Fibroblast of lung (primary cell): ENCODE data around the gene AKAP13. TPM values are rescaled to one million over a fixed set of nuclear protein-coding genes. Genes with fewer than 3 reads are reported as not detected.

Experiments
- DNase-seq, 2 donors: peaks; one replicate each; pipeline versions ENCODE4 v3.0.0 to v3.0.0-alpha.2; 2010; ENCODE audit warnings: low read depth in 2 of 2
- H2AFZ ChIP-seq: 2 replicates; pipeline ENCODE4 v1.5.1; 2012; ENCODE audit warnings: low read length, control low read depth, inconsistent platforms
- H3K27ac ChIP-seq: 2 replicates; pipeline ENCODE4 v1.5.1; 2011; ENCODE audit warnings: low read length, control low read depth; ENCODE audit not compliant: insufficient read depth
- H3K27me3 ChIP-seq: 2 replicates; pipeline ENCODE4 v1.5.1; 2011; ENCODE audit warnings: mild to moderate bottlenecking, low read length; ENCODE audit not compliant: control insufficient read depth, insufficient read depth
- H3K36me3 ChIP-seq: 2 replicates; pipeline ENCODE4 v1.5.1; 2011; ENCODE audit warnings: low read length; ENCODE audit not compliant: control insufficient read depth, insufficient read depth
- H3K4me1 ChIP-seq: 2 replicates; pipeline ENCODE4 v1.5.1; 2011; ENCODE audit warnings: low read length; ENCODE audit not compliant: control insufficient read depth, insufficient read depth; ENCODE audit errors: extremely low read depth
- H3K4me2 ChIP-seq: 2 replicates; pipeline ENCODE4 v1.5.1; 2011; ENCODE audit warnings: low read length, control low read depth; ENCODE audit not compliant: insufficient read depth; ENCODE audit errors: extremely low read depth
- H3K4me3 ChIP-seq, 4 experiments: fragments of 200-600 bp in 1 of 4; sonication (generic) in 1 of 4; replicated peaks in 1 of 4; 2 replicates each; pipeline ENCODE4 v1.5.1; 2011 to 2016; ENCODE audit warnings: low read length in 4 of 4, low read depth in 3 of 4, mild to moderate bottlenecking in 3 of 4, control low read depth in 2 of 4, inconsistent platforms in 1 of 4, mixed read lengths in 1 of 4; ENCODE audit not compliant: insufficient read depth in 1 of 4; ENCODE audit errors: control extremely low read depth in 1 of 4
- H3K79me2 ChIP-seq: 2 replicates; pipeline ENCODE4 v1.5.1; 2012; ENCODE audit warnings: mild to moderate bottlenecking, low read length, inconsistent platforms; ENCODE audit not compliant: control insufficient read depth, insufficient read depth
- H3K9ac ChIP-seq: 2 replicates; pipeline ENCODE4 v1.5.1; 2011; ENCODE audit warnings: mild to moderate bottlenecking, low read length, control low read depth; ENCODE audit not compliant: insufficient read depth
- H3K9me3 ChIP-seq: 2 replicates; pipeline ENCODE4 v1.5.1; 2012; ENCODE audit warnings: low read depth, low read length; ENCODE audit not compliant: control insufficient read depth, insufficient read depth
- H4K20me1 ChIP-seq: 2 replicates; pipeline ENCODE4 v1.5.1; 2011; ENCODE audit warnings: low read length; ENCODE audit not compliant: control insufficient read depth, insufficient read depth; ENCODE audit errors: extremely low read depth
- CTCF ChIP-seq, 2 donors: IDR thresholded peaks in 1 of 2; conservative IDR thresholded peaks in 1 of 2; 1 replicate in 1 of 2; 2 replicates in 1 of 2; pipeline ENCODE4 v1.5.1; 2011 to 2012; ENCODE audit warnings: low read length in 2 of 2, control low read depth in 1 of 2, inconsistent platforms in 1 of 2, low read depth in 1 of 2, mild to moderate bottlenecking in 1 of 2
- EZH2 ChIP-seq: IDR thresholded peaks from 2 replicates; pipeline ENCODE4 v1.5.1; 2012; ENCODE audit warnings: low read length, control low read depth, mild to moderate bottlenecking; ENCODE audit errors: missing control alignments
- polyA plus RNA-seq, 2 donors: library from polyadenylated mRNA; depleted of rRNA in 1 of 2; stranded (reverse) in 1 of 2; unstranded in 1 of 2; fragments of >200 nt; gene quantifications; 2 replicates each; pipeline ENCODE4 v1.2.1, GENCODE V29; 2011 to 2012; ENCODE audit warnings: missing spikeins in 1 of 2
- total RNA-seq: library from RNA; depleted of rRNA; stranded (reverse); fragments of >200 nt; gene quantifications from 2 replicates; pipeline ENCODE4 v1.2.1, GENCODE V29; 2014

The AKAP13 gene
- total and polyA plus RNA-seq, 2 donors (not counting 1 experiment from before 2014, with no cell fraction given): 8.3 to 68.4 TPM

GRCh38 chr15:85380812-85381642, 624 bp downstream of the AKAP13 start:
- peak in 1 of 2 donors; percentile 39 for DNase-seq
- Histone ChIP-seq H2AFZ (no peak overlapping the region), H3K27ac (peak overlapping the region; percentile 63)

GRCh38 chr15:85381850-85382751, 1.7 kb downstream of the AKAP13 start:
- no peaks in the 10 kb centered on the region for H3K27me3 ChIP-seq
- no peaks in the 10 kb centered on the region for H3K4me1 ChIP-seq
- H3K9me3 ChIP-seq: no peaks in the 10 kb centered on the region
- no peak overlapping the region for H3K27ac ChIP-seq
- no peak for TF ChIP-seq EZH2
- no peak for TF ChIP-seq CTCF (conservative IDR thresholded peaks at IDR 0.05 in 1 of 2, IDR thresholded peaks at IDR 0.05 in 1 of 2; ENCODE audit: low read depth in 1 of 2, low read length in 2 of 2)
- H3K4me3 ChIP-seq: peak overlapping the region; percentile 69 to 81 (median 76)
- H3K36me3 ChIP-seq: no peaks in the 10 kb centered on the region
- H3K4me2 ChIP-seq: peak overlapping the region; percentile 92
- peak in 1 of 2 donors; percentile 44 for DNase-seq
- H2AFZ ChIP-seq: no peak overlapping the region
- peaks cover 54% of the 10 kb centered on the region for H3K79me2 ChIP-seq
- no peaks in the 10 kb centered on the region for H4K20me1 ChIP-seq
- no peak overlapping the region for H3K9ac ChIP-seq

More at GRCh38 chr15:85380812-85381642, 624 bp downstream of the AKAP13 start:
- Histone ChIP-seq H3K4me2 (peak overlapping the region; percentile 48), H3K9me3 (no peaks in the 10 kb centered on the region), H3K9ac (peak overlapping the region; percentile 77), H3K79me2 (peaks cover 46% of the 10 kb centered on the region), H3K27me3 (no peaks in the 10 kb centered on the region), H3K36me3 (no peaks in the 10 kb centered on the region), H4K20me1 (no peaks in the 10 kb centered on the region), H3K4me1 (no peaks in the 10 kb centered on the region), H3K4me3 (peak overlapping the region; percentile 69 to 81 (median 76))
- TF ChIP-seq CTCF (conservative IDR thresholded peaks at IDR 0.05 in 1 of 2, IDR thresholded peaks at IDR 0.05 in 1 of 2; ENCODE audit: low read depth in 1 of 2, low read length in 2 of 2) (no peak), EZH2 (no peak)

- Histone ChIP-seq H4K20me1 (no peaks in the 10 kb centered on the region), H3K9me3 (no peaks in the 10 kb centered on the region), H3K4me1 (no peaks in the 10 kb centered on the region), H3K4me2 (no peak overlapping the region), H3K9ac (no peak overlapping the region), H3K27me3 (no peaks in the 10 kb centered on the region), H3K36me3 (no peaks in the 10 kb centered on the region), H3K27ac (no peak overlapping the region), H3K4me3 (peak overlapping the region in 2 of 4 experiments; percentile 75 to 81), H2AFZ (no peak overlapping the region), H3K79me2 (peaks cover 62% of the 10 kb centered on the region)
- TF ChIP-seq EZH2 (no peak), CTCF (conservative IDR thresholded peaks at IDR 0.05 in 1 of 2, IDR thresholded peaks at IDR 0.05 in 1 of 2; ENCODE audit: low read depth in 1 of 2, low read length in 2 of 2) (no peak)
- no peak for DNase-seq
These were observed 2.5 kb downstream of the AKAP13 start for GRCh38 chr15:85382942-85383341.
